ENCODE measurements around the gene STAG1. TPM values are rescaled to one million over a fixed set of nuclear protein-coding genes. Genes with fewer than 3 reads are reported as not detected.
"Not testable (repeated sequence)": the region's sequence is repeated elsewhere in the genome, so short reads cannot be mapped to it uniquely, and the experiment has no call there.

Gene STAG1
- total RNA-seq, 1 donor from 2014 or later, result 18.4 TPM

DNA sequence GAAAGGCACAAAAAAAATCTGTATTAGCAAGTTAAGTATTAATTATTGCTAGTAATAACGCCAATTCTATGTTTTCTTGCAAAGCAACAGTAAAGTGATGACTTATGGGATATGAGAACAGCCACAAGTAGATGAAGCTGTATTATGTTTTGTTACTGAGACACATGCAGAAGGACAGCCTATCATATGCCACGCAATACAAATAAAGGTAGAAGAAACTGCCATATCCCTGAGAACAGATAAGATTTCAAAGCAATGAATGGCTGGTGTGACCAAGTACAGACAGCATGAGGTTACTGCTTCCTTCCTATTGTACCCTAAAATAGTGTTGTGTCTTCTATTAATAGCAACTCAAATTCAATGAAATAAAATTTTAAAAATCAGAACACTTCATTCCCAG, 26.7 kb downstream of the STAG1 start:
- TF ChIP-seq, protein P1, sequence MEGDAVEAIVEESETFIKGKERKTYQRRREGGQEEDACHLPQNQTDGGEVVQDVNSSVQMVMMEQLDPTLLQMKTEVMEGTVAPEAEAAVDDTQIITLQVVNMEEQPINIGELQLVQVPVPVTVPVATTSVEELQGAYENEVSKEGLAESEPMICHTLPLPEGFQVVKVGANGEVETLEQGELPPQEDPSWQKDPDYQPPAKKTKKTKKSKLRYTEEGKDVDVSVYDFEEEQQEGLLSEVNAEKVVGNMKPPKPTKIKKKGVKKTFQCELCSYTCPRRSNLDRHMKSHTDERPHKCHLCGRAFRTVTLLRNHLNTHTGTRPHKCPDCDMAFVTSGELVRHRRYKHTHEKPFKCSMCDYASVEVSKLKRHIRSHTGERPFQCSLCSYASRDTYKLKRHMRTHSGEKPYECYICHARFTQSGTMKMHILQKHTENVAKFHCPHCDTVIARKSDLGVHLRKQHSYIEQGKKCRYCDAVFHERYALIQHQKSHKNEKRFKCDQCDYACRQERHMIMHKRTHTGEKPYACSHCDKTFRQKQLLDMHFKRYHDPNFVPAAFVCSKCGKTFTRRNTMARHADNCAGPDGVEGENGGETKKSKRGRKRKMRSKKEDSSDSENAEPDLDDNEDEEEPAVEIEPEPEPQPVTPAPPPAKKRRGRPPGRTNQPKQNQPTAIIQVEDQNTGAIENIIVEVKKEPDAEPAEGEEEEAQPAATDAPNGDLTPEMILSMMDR (IDR thresholded peaks at IDR 0.05; ENCODE audit: borderline replicate concordance), result no peak
- no peaks in the 10 kb centered on the region for H3K36me3 ChIP-seq
- H3K9me3 ChIP-seq (replicated peaks), result no peaks in the 10 kb centered on the region
- H3K27ac ChIP-seq (replicated peaks), result no peak overlapping the region
- no peak for DNase-seq
- no peaks in the 10 kb centered on the region for H3K27me3 ChIP-seq (ENCODE audit: low read depth)
- no peak overlapping the region for H3K4me3 ChIP-seq
- intact Hi-C loops (cut with micrococcal nuclease), result no loop called here
- H3K4me1 ChIP-seq, result peaks cover 59% of the 10 kb centered on the region

DNA sequence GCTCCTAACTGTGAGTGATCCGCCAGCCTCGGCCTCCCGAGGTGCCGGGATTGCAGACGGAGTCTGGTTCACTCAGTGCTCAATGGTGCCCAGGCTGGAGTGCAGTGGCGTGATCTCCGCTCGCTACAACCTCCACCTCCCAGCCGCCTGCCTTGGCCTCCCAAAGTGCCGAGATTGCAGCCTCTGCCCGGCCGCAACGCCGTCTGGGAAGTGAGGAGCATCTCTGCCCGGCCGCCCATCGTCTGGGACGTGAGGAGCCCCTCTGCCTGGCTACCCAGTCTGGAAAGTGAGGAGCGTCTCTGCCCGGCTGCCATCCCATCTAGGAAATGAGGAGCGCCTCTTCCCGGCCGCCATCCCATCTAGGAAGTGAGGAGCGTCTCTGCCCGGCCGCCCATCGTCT, 29.3 kb downstream of the STAG1 start:
- H3K27me3 ChIP-seq (ENCODE audit: low read depth); DNase-seq; H3K36me3 ChIP-seq; H3K27ac ChIP-seq (replicated peaks); intact Hi-C loops (cut with micrococcal nuclease); H3K9me3 ChIP-seq (replicated peaks); H3K4me3 ChIP-seq: not testable (repeated sequence)
- H3K4me1 ChIP-seq, result peaks cover 46% of the 10 kb centered on the region

DNA sequence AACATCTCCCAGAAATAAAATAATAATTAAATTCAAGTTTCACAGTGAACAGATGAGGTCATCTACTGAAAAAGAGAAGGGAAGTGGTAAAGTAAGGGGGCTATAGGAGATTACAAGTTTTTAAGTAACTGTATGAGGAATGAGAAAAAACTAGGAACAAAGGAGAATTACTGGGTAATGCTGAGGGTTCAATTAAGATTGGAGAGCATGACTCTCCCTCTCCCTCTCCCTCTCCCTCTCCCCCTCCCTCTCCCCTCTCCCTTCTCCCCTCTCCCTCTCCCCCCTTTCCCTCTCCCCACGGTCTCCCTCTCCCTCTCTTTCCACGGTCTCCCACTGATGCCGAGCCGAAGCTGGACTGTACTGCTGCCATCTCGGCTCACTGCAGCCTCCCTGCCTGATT, 29.8 kb downstream of the STAG1 start:
- intact Hi-C loops (cut with micrococcal nuclease); DNase-seq; H3K9me3 ChIP-seq (replicated peaks); H3K4me3 ChIP-seq; H3K27me3 ChIP-seq (ENCODE audit: low read depth); H3K36me3 ChIP-seq; H3K27ac ChIP-seq (replicated peaks): not testable (repeated sequence)
- H3K4me1 ChIP-seq, result peaks cover 41% of the 10 kb centered on the region

DNA sequence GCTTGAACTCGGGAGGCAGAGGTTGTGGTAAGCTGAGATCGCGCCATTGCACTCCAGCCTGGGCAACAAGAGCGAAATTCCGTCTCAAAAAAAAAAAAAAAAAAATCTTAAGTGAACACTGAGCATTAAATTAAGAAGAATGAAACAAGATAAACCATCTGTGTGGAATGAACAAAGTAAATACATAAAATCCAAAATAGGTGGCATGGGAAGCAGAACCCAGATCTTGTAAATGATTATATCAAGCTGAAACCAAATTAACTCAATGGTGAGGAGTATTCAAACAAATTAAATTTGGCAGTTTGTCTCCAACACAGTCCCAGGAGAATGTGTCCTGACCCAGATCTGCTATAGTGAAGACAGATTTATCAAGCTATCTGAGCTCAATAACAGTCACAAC, 32.1 kb downstream of the STAG1 start:
- intact Hi-C loops (cut with micrococcal nuclease), result no loop called here
- no peaks in the 10 kb centered on the region for H3K27me3 ChIP-seq (ENCODE audit: low read depth)
- TF ChIP-seq, protein P1 (IDR thresholded peaks at IDR 0.05; ENCODE audit: borderline replicate concordance), result no peak
- no peak for DNase-seq
- no peak overlapping the region for H3K27ac ChIP-seq (replicated peaks)
- H3K4me3 ChIP-seq, result no peak overlapping the region
- no peaks in the 10 kb centered on the region for H3K9me3 ChIP-seq (replicated peaks)
- peaks cover 18% of the 10 kb centered on the region for H3K4me1 ChIP-seq
- H3K36me3 ChIP-seq, result peaks cover 6% of the 10 kb centered on the region

DNA sequence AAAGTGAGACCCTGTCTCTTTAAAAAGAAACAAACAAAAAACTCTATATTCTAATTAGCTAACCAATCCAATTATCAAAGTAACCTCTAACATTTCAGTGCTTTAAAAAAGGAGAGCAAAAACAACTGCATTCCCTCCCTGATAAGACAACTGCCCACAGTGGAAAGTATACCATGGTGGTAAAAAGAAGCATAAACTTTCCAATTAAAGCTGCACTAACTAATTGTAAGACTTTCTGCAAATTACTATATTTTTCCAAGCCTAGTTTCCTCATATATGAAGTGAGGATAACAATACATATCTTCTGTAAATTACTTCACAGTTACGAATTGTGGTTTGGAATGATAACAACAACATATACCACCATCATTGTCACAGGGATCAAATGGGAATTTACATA, 35.5 kb downstream of the STAG1 start:
- TF ChIP-seq, protein P1 (IDR thresholded peaks at IDR 0.05; ENCODE audit: borderline replicate concordance), result no peak
- peaks cover 11% of the 10 kb centered on the region for H3K4me1 ChIP-seq
- H3K4me3 ChIP-seq, result no peak overlapping the region
- H3K27ac ChIP-seq (replicated peaks), result no peak overlapping the region
- no peak for DNase-seq
- no peaks in the 10 kb centered on the region for H3K27me3 ChIP-seq (ENCODE audit: low read depth)
- intact Hi-C loops (cut with micrococcal nuclease), result no loop called here
- H3K36me3 ChIP-seq, result peaks cover 15% of the 10 kb centered on the region
- no peaks in the 10 kb centered on the region for H3K9me3 ChIP-seq (replicated peaks)

DNA sequence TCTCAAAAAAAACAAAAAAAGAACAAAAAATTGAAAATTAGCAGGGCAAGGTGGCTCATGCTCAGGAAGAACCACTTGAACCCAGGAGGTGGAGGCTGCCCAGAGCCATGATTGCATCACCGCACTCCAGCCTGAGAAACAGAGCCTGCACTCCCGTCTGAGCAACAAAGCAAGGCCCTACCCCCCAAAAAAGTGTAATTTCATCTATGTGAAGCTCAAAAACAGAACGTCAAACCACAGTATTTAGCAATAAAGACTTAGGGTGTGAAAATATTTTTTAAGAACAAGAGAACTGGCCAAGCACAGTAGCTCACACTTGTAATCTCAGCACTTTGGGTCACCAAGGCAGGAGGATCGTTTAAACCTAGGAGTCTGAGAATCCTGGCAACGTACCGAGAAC, 38.2 kb downstream of the STAG1 start:
- H3K4me3 ChIP-seq, result no peak overlapping the region
- no peaks in the 10 kb centered on the region for H3K27me3 ChIP-seq (ENCODE audit: low read depth)
- TF ChIP-seq, protein P1 (IDR thresholded peaks at IDR 0.05; ENCODE audit: borderline replicate concordance), result no peak
- peaks cover 14% of the 10 kb centered on the region for H3K36me3 ChIP-seq
- H3K4me1 ChIP-seq, result no peaks in the 10 kb centered on the region
- H3K9me3 ChIP-seq (replicated peaks), result no peaks in the 10 kb centered on the region
- no peak overlapping the region for H3K27ac ChIP-seq (replicated peaks)
- no peak for DNase-seq
- intact Hi-C loops (cut with micrococcal nuclease), result no loop called here

DNA sequence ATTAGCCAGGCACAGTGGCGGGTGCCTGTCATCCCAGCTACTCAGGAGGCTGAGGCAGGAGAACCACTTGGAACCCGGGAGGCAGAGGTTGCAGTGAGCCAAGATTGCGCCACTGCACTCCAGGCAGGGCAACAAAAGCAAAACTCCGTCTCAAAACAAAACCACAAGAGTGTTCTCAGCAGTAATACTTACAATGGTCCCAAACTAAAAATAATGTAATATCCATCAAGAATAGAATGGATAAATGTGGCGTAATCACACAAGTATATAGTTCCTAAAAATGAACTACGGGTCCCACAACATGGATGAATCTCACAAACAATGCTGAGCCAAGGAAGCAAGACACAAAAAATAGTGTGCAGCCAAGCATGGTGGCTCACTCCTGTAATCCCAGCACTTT, 39.2 kb downstream of the STAG1 start:
- TF ChIP-seq, protein P1 (IDR thresholded peaks at IDR 0.05; ENCODE audit: borderline replicate concordance), result no peak
- peaks cover 8% of the 10 kb centered on the region for H3K4me1 ChIP-seq
- H3K4me3 ChIP-seq, result no peak overlapping the region
- no peak overlapping the region for H3K27ac ChIP-seq (replicated peaks)
- no peak for DNase-seq
- no peaks in the 10 kb centered on the region for H3K9me3 ChIP-seq (replicated peaks)
- intact Hi-C loops (cut with micrococcal nuclease), result no loop called here
- no peaks in the 10 kb centered on the region for H3K27me3 ChIP-seq (ENCODE audit: low read depth)
- peaks cover 9% of the 10 kb centered on the region for H3K36me3 ChIP-seq

DNA sequence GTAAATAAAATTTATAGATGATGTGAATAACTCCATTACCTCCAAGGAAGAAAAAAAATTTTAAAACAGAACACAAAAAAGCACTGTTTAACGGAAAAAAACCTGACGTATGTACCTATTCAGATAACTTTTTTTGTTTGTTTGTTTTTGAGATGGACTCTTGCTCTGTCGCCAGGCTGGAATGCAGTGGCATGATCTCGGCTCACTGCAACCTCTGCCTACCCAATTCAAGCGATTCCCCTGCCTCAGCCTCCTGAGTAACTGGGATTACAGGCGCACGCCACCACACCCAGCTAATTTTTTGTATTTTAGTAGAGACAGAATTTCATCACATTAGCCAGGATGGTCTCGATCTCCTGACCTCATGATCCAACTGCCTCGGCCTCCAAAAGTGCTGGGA, 40.3 kb downstream of the STAG1 start:
- H3K4me1 ChIP-seq, DNase-seq: not testable (repeated sequence)

More for the DNA sequence above, 40.3 kb downstream of the STAG1 start:
- H3K4me3 ChIP-seq; H3K36me3 ChIP-seq; H3K9me3 ChIP-seq (replicated peaks); H3K27me3 ChIP-seq (ENCODE audit: low read depth); intact Hi-C loops (cut with micrococcal nuclease); H3K27ac ChIP-seq (replicated peaks): not testable (repeated sequence)
